NCI-H2081 (cell line): Measurements from ENCODE around the gene SPRY4.
"Not testable (repeated sequence)": the region's sequence is repeated elsewhere in the genome, so short reads cannot be mapped to it uniquely, and the experiment has no call there.

Experiments used
- DNase-seq, 2 experiments: peaks; one replicate each; lab custom pipeline; 2025; lab: John Stamatoyannopoulos, UW

Gene SPRY4

GRCh38 chr5:142324871-142325724, at the start of gene SPRY4:
SPRY4 (minus strand) TSS chr5:142325021; CDS start chr5:142315108, 9,913 bp downstream.
- DNase-seq = peak; percentile 91

- no peak for DNase-seq
These were observed 43.7 kb upstream of the SPRY4 start for GRCh38 chr5:142368529-142368928.

- DNase-seq = no peak
These were observed 41.2 kb upstream of the SPRY4 start for GRCh38 chr5:142366007-142366406.

GRCh38 chr5:142364251-142365145, 39.7 kb upstream of the SPRY4 start:
- DNase-seq = peak in 1 of 2 experiments; percentile 38

GRCh38 chr5:142363619-142363963, 38.8 kb upstream of the SPRY4 start:
- DNase-seq = no peak

- DNase-seq = not testable (repeated sequence)
These were observed 37.4 kb upstream of the SPRY4 start for GRCh38 chr5:142362193-142362592.

- DNase-seq = no peak
These were observed 35.8 kb upstream of the SPRY4 start for GRCh38 chr5:142360607-142361120.

- DNase-seq = no peak
These were observed 35.3 kb upstream of the SPRY4 start for GRCh38 chr5:142360051-142360498.

GRCh38 chr5:142358648-142359047, 33.8 kb upstream of the SPRY4 start:
- DNase-seq = no peak

GRCh38 chr5:142358121-142358520, 33.3 kb upstream of the SPRY4 start:
- no peak for DNase-seq

GRCh38 chr5:142357469-142358090, 32.8 kb upstream of the SPRY4 start:
- no peak for DNase-seq

GRCh38 chr5:142356716-142357468, 32.1 kb upstream of the SPRY4 start:
- DNase-seq = peak; percentile 57 to 74

GRCh38 chr5:142356349-142356715, 31.5 kb upstream of the SPRY4 start:
- DNase-seq = no peak

- no peak for DNase-seq
These were observed 28.3 kb upstream of the SPRY4 start for GRCh38 chr5:142353071-142353472.

- no peak for DNase-seq
These were observed 25.2 kb upstream of the SPRY4 start for GRCh38 chr5:142350021-142350420.

- DNase-seq = no peak
These were observed 21.9 kb upstream of the SPRY4 start for GRCh38 chr5:142346706-142347105.

- not testable (repeated sequence) for DNase-seq
These were observed 20.1 kb upstream of the SPRY4 start for GRCh38 chr5:142344915-142345314.

GRCh38 chr5:142343531-142343930, 18.7 kb upstream of the SPRY4 start:
- no peak for DNase-seq

- no peak for DNase-seq
These were observed 17.5 kb upstream of the SPRY4 start for GRCh38 chr5:142342128-142342981.

GRCh38 chr5:142339781-142340180, 15.0 kb upstream of the SPRY4 start:
- no peak for DNase-seq
